T1000 (cell line): Measurements from ENCODE around the gene DHX32.
"Not testable (repeated sequence)": the region's sequence is repeated elsewhere in the genome, so short reads cannot be mapped to it uniquely, and the experiment has no call there.

Experiments used
- DNase-seq: peaks from one replicate; lab custom pipeline; 2025; ENCODE audit warnings: mixed read lengths; lab: John Stamatoyannopoulos, UW

Gene DHX32

GRCh38 chr10:125881192-125881591, at the start of gene DHX32:
Gene DHX32 (minus strand): TSS chr10:125881292. CDS start chr10:125880824, 468 bp downstream.
- no peak for DNase-seq

GRCh38 chr10:125929618-125930017, 48.5 kb upstream of the DHX32 start:
- no peak for DNase-seq

GRCh38 chr10:125928928-125929585, 48.0 kb upstream of the DHX32 start:
- no peak for DNase-seq

- DNase-seq = not testable (repeated sequence)
Observed at GRCh38 chr10:125927265-125927664, 46.2 kb upstream of the DHX32 start.

GRCh38 chr10:125926247-125926646, 45.2 kb upstream of the DHX32 start:
- DNase-seq = no peak

- DNase-seq = no peak
Observed at GRCh38 chr10:125925262-125925834, 44.3 kb upstream of the DHX32 start.

- DNase-seq = not testable (repeated sequence)
Observed at GRCh38 chr10:125921643-125922306, 40.7 kb upstream of the DHX32 start.

- DNase-seq = not testable (repeated sequence)
Observed at GRCh38 chr10:125917704-125918361, 36.7 kb upstream of the DHX32 start.

- no peak for DNase-seq
Observed at GRCh38 chr10:125916977-125917376, 35.9 kb upstream of the DHX32 start.

- not testable (repeated sequence) for DNase-seq
Observed at GRCh38 chr10:125913277-125913676, 32.2 kb upstream of the DHX32 start.

- no peak for DNase-seq
Observed at GRCh38 chr10:125911990-125912389, 30.9 kb upstream of the DHX32 start.

- no peak for DNase-seq
Observed at GRCh38 chr10:125911145-125911544, 30.1 kb upstream of the DHX32 start.

- DNase-seq = not testable (repeated sequence)
Observed at GRCh38 chr10:125909491-125909890, 28.4 kb upstream of the DHX32 start.

GRCh38 chr10:125908813-125909212, 27.7 kb upstream of the DHX32 start:
- not testable (repeated sequence) for DNase-seq

GRCh38 chr10:125907598-125907997, 26.5 kb upstream of the DHX32 start:
- not testable (repeated sequence) for DNase-seq

- DNase-seq = not testable (repeated sequence)
Observed at GRCh38 chr10:125905069-125905994, 24.2 kb upstream of the DHX32 start.

- not testable (repeated sequence) for DNase-seq
Observed at GRCh38 chr10:125903135-125903640, 22.1 kb upstream of the DHX32 start.

GRCh38 chr10:125900963-125901362, 19.9 kb upstream of the DHX32 start:
- not testable (repeated sequence) for DNase-seq

- DNase-seq = not testable (repeated sequence)
Observed at GRCh38 chr10:125897317-125897716, 16.2 kb upstream of the DHX32 start.

- DNase-seq = peak; percentile 83
Observed at GRCh38 chr10:125896088-125896934, 15.2 kb upstream of the DHX32 start, which contains the start of gene FANK1. Gene FANK1 (plus strand): TSS chr10:125896564. CDS start chr10:125896643, 79 bp downstream.
